ENCODE measurements around the gene MRPS33. TPM values are rescaled to one million over a fixed set of nuclear protein-coding genes. Genes with fewer than 3 reads are reported as not detected.
A peak's percentile ranks its signal among the peaks of the same experiment; 100 is the strongest.

Gene MRPS33
- 79.2 TPM for total RNA-seq
- polyA plus RNA-seq, result 89.6 TPM
- long read RNA-seq, donor 1, full-length matches to known transcripts, result 6 of 6 reads
- long read RNA-seq, donor 1, partial matches to known transcripts, result 0 of 6 reads
- long read RNA-seq, donor 1, other reads (novel, unspliced or antisense), result 0 of 6 reads
- long read RNA-seq, donor 2, result 0 reads
- long read RNA-seq, donor 3, full-length matches to known transcripts, result 57 of 78 reads
- long read RNA-seq, donor 3, partial matches to known transcripts, result 21 of 78 reads
- long read RNA-seq, donor 3, other reads (novel, unspliced or antisense), result 0 of 78 reads
- long read RNA-seq, donor 4, full-length matches to known transcripts, result 22 of 22 reads
- long read RNA-seq, donor 4, partial matches to known transcripts, result 0 of 22 reads
- long read RNA-seq, donor 4, other reads (novel, unspliced or antisense), result 0 of 22 reads
- long read RNA-seq, donor 5, full-length matches to known transcripts, result 81 of 103 reads
- long read RNA-seq, donor 5, partial matches to known transcripts, result 22 of 103 reads
- long read RNA-seq, donor 5, other reads (novel, unspliced or antisense), result 0 of 103 reads
- long read RNA-seq, donor 6, full-length matches to known transcripts, result 36 of 36 reads
- long read RNA-seq, donor 6, partial matches to known transcripts, result 0 of 36 reads
- long read RNA-seq, donor 6, other reads (novel, unspliced or antisense), result 0 of 36 reads
- long read RNA-seq, donor 7, full-length matches to known transcripts, result 40 of 47 reads
- long read RNA-seq, donor 7, partial matches to known transcripts, result 7 of 47 reads
- long read RNA-seq, donor 7, other reads (novel, unspliced or antisense), result 0 of 47 reads
- long read RNA-seq, donor 8, full-length matches to known transcripts, result 10 of 10 reads
- long read RNA-seq, donor 8, partial matches to known transcripts, result 0 of 10 reads
- long read RNA-seq, donor 8, other reads (novel, unspliced or antisense), result 0 of 10 reads
- long read RNA-seq, donor 9, full-length matches to known transcripts, result 34 of 34 reads
- long read RNA-seq, donor 9, partial matches to known transcripts, result 0 of 34 reads
- long read RNA-seq, donor 9, other reads (novel, unspliced or antisense), result 0 of 34 reads
- long read RNA-seq, donor 10, full-length matches to known transcripts, result 18 of 18 reads
- long read RNA-seq, donor 10, partial matches to known transcripts, result 0 of 18 reads
- long read RNA-seq, donor 10, other reads (novel, unspliced or antisense), result 0 of 18 reads

DNA sequence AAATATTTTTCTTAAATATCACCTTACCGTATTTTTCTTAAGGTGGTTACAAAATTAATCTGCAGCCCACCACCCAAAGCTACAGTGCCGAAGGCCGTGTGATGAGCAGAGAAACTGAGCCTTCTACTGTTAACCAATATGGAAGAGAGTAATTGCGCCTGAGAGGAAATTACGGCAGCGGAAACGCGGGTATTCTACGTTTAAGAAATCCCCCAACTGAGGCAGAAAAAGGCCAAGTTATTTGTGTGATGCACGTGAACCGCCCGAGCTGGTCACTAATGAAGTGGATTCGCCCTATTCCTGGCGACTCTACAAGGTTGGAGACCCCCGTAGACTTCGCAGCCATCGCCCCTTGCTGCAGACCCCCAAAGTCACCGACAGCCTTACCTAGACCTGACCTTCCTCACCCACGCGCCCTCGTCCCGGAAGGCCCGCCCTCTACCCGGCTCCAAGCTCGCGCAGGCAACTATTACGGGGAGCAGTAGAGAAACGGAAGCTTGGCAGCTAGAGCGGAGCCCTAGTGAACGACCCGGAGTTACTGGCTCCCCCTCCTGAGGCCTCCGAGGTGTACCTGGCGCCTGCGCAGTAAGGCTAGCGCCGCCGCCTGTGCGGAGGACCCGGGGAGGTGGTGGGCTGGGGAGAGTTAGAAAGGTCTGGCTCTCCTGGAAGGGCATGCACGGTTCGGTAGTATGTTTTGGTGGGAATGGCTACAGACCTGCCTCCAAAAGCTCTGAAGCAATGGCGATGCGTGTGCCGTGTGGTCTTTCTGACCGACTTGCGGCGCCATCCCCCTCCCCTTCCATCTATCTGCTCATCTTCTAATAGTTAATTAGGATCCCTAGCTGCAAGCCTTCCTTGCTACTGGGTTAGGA is at the start of gene MRPS33:
TSS of gene MRPS33 (minus strand) at position 429 of the 872 bp plus-strand sequence. CDS start 4,319 bp downstream, outside the sequence.
- peak; percentile 91 to 98 (median 95) for DNase-seq (ENCODE audit: low read depth in 6 of 9, low spot score in 9 of 9)
- Histone ChIP-seq H3K36me3 (ENCODE audit: control insufficient read depth in 2 of 2, insufficient read depth in 2 of 2, low read length in 1 of 2) (peaks cover 0 to 5% of the 10 kb centered on the region in 2 donors), H3K4me3 (ENCODE audit: low read length in 2 of 2) (peak within 1 kb of the TSS; percentile 65 to 67), H3K27me3 (ENCODE audit: control insufficient read depth in 2 of 2, insufficient read depth in 1 of 2, low read length in 1 of 2) (peaks cover 0 to 6% of the 10 kb centered on the region in 2 donors), H3K27ac (ENCODE audit: low read depth in 1 of 2, low read length in 1 of 2) (peak within 1 kb of the TSS; percentile 88 to 89), H3K4me1 (ENCODE audit: control insufficient read depth in 2 of 2, insufficient read depth in 2 of 2, low read length in 2 of 2) (peaks cover 6 to 8% of the 10 kb centered on the region in 2 donors), H3K9me3 (ENCODE audit: control insufficient read depth in 2 of 2, insufficient read depth in 1 of 2, low read length in 1 of 2) (no peaks in the 10 kb centered on the region)
- WGBS, result under 1% methylated on average over 47 of the region's 47 CpGs

DNA sequence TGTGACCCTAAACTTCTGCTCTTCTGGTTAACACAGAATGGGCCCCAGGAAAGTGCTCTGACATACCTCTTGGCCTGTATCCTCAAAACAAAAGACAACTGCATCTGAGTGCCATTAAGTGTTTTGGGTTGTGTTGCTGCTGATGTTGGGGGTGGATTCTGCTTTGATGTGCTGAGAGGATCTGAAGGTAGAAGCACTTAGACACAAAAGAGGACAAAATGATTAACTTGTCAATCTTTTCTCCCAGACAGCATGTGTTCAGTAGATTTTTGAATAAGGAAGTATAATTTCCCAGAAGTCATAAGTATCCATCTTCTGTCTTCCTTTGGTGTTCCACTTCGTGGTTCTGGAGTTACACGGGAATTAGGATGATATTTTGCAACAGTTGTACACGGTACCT is 43.0 kb upstream of the MRPS33 start:
- no peaks in the 10 kb centered on the region for H3K4me1 ChIP-seq (ENCODE audit: control insufficient read depth in 2 of 2, insufficient read depth in 2 of 2, low read length in 2 of 2)
- no peaks in the 10 kb centered on the region for H3K27me3 ChIP-seq (ENCODE audit: control insufficient read depth in 2 of 2, insufficient read depth in 1 of 2, low read length in 1 of 2)
- no peak overlapping the region for H3K4me3 ChIP-seq (ENCODE audit: low read length in 2 of 2)
- H3K9me3 ChIP-seq (ENCODE audit: control insufficient read depth in 2 of 2, insufficient read depth in 1 of 2, low read length in 1 of 2), result no peaks in the 10 kb centered on the region
- DNase-seq (ENCODE audit: low read depth in 6 of 9, low spot score in 9 of 9), result no peak
- 87% methylated on average over 3 of the region's 3 CpGs for WGBS
- H3K27ac ChIP-seq (ENCODE audit: low read depth in 1 of 2, low read length in 1 of 2), result no peak overlapping the region
- H3K36me3 ChIP-seq (ENCODE audit: control insufficient read depth in 2 of 2, insufficient read depth in 2 of 2, low read length in 1 of 2), result no peaks in the 10 kb centered on the region

DNA sequence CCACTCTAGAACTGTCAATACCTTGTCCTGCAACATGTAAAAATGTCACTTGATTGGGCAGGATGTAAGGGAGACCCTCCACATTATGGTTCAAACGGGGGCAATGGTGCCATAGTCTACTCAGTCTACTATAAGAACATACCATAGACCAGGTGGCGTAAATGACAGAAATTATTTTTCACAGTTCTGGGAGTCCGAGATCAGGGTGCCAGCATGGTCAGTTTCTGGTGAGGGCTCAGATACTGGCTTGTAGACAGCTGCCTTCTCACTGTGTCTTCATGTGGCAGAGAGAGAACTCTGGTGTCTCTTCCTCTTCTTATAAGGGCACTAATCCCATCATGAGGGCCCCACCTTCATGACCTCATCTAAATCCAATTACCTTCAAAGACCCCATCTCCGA is 40.4 kb upstream of the MRPS33 start:
- Histone ChIP-seq H3K4me1 (ENCODE audit: control insufficient read depth in 2 of 2, insufficient read depth in 2 of 2, low read length in 2 of 2) (no peaks in the 10 kb centered on the region), H3K36me3 (ENCODE audit: control insufficient read depth in 2 of 2, insufficient read depth in 2 of 2, low read length in 1 of 2) (no peaks in the 10 kb centered on the region), H3K9me3 (ENCODE audit: control insufficient read depth in 2 of 2, insufficient read depth in 1 of 2, low read length in 1 of 2) (no peaks in the 10 kb centered on the region), H3K4me3 (ENCODE audit: low read length in 2 of 2) (no peak overlapping the region), H3K27me3 (ENCODE audit: control insufficient read depth in 2 of 2, insufficient read depth in 1 of 2, low read length in 1 of 2) (no peaks in the 10 kb centered on the region), H3K27ac (ENCODE audit: low read depth in 1 of 2, low read length in 1 of 2) (no peak overlapping the region)
- 96% methylated on average over 4 of the region's 4 CpGs for WGBS
- no peak for DNase-seq (ENCODE audit: low read depth in 6 of 9, low spot score in 9 of 9)

DNA sequence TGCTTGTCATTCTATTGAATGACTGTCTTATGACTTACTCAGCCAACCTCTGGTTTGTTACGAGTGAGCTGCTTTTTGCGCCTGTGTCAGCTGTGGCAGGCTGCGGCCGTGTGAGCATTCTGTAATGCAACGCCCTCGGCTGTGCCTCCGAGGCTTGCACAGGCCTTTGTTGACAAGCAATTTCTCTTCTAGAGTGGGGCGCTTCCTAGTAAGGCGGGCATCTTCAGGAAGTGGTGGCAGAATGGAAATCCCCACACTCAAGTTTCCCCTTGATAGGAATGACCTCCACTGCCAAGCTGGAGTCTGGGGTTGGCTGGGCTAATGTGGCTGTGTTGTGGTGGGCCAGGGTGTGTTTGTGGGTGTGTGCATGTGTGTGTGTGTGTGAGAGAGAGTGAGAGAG is 38.9 kb upstream of the MRPS33 start:
- peak in 1 of 9 donors; percentile 15 for DNase-seq (ENCODE audit: low read depth in 6 of 9, low spot score in 9 of 9)
- no peaks in the 10 kb centered on the region for H3K27me3 ChIP-seq (ENCODE audit: control insufficient read depth in 2 of 2, insufficient read depth in 1 of 2, low read length in 1 of 2)
- no peaks in the 10 kb centered on the region for H3K4me1 ChIP-seq (ENCODE audit: control insufficient read depth in 2 of 2, insufficient read depth in 2 of 2, low read length in 2 of 2)
- H3K36me3 ChIP-seq (ENCODE audit: control insufficient read depth in 2 of 2, insufficient read depth in 2 of 2, low read length in 1 of 2), result no peaks in the 10 kb centered on the region
- H3K4me3 ChIP-seq (ENCODE audit: low read length in 2 of 2), result no peak overlapping the region
- no peaks in the 10 kb centered on the region for H3K9me3 ChIP-seq (ENCODE audit: control insufficient read depth in 2 of 2, insufficient read depth in 1 of 2, low read length in 1 of 2)
- H3K27ac ChIP-seq (ENCODE audit: low read depth in 1 of 2, low read length in 1 of 2), result no peak overlapping the region
- 53% methylated on average over 9 of the region's 9 CpGs for WGBS

DNA sequence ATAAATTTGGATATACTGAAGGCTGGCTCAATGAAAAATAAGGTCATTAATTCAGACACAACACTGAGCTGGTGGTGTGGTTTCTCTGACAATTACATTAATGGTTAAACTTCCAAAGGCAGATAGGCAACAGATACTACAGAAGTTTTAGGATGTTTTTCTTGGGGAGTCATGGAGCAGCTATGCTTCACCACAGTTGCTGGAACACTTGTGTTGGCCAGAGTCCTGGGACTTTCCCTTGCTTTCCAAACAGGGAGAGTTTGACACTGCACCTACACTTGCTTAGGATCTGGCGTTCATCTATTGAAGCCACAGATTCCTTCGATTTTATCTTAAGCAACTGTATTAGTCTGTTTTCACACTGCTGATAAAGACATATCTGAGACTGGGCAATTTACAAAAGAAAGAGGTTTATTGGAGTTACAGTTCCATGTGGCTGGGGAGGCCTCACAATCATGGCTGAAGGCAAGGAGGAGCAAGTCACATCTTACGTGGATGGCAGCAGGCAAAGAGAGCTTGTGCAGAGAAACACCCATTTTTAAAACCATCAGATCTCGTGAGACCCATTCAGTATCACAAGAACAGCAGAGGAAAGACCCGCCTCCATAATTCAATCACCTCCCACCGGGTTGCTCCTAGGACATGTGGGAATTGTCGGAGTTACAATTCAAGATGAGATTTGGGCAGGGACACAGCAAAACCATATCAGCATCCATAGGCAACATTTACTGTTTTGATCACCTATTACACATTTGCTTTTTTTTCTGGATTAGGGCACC is 31.3 kb upstream of the MRPS33 start:
- 94% methylated on average over 7 of the region's 7 CpGs for WGBS
- Histone ChIP-seq H3K36me3 (ENCODE audit: control insufficient read depth in 2 of 2, insufficient read depth in 2 of 2, low read length in 1 of 2) (no peaks in the 10 kb centered on the region), H3K9me3 (ENCODE audit: control insufficient read depth in 2 of 2, insufficient read depth in 1 of 2, low read length in 1 of 2) (no peaks in the 10 kb centered on the region), H3K27ac (ENCODE audit: low read depth in 1 of 2, low read length in 1 of 2) (no peak overlapping the region), H3K27me3 (ENCODE audit: control insufficient read depth in 2 of 2, insufficient read depth in 1 of 2, low read length in 1 of 2) (no peaks in the 10 kb centered on the region), H3K4me3 (ENCODE audit: low read length in 2 of 2) (no peak overlapping the region), H3K4me1 (ENCODE audit: control insufficient read depth in 2 of 2, insufficient read depth in 2 of 2, low read length in 2 of 2) (no peaks in the 10 kb centered on the region)
- peak in 1 of 9 donors; percentile 1 for DNase-seq (ENCODE audit: low read depth in 6 of 9, low spot score in 9 of 9)

DNA sequence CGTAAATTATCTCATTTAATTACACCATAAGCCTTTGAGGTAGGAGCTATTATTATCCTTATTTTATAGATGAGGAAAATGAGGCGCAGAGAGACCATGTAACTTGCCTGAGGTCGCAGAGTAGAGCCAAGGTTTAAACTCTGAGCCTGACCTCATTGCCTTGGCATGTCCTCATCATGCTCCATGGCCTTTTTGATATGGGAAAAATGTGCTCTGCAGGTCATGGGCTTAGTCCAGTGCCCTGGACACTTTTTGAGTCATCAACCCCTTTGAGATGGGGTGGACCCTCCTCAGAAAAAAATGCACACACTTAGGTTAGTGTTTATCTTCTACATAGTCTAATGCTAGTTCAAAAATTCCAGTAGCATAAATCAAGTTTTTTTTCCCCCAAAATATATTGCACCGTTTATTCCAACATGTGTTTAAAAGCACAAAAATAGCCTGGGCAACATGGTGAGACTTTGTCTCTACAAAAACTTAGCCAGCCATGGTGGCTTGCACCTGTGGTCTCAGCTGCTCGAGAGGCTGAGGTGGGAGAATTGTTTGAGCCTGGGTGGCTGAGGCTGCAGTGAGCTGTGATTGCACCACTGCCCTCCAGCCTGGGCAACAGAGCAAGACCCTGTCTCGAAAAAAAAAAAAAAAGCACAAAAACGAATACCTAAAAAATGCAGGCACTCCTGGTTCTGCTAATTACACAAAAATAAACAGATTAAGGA is 30.5 kb upstream of the MRPS33 start:
- H3K27me3 ChIP-seq (ENCODE audit: control insufficient read depth in 2 of 2, insufficient read depth in 1 of 2, low read length in 1 of 2), result no peaks in the 10 kb centered on the region
- DNase-seq (ENCODE audit: low read depth in 6 of 9, low spot score in 9 of 9), result no peak
- no peak overlapping the region for H3K4me3 ChIP-seq (ENCODE audit: low read length in 2 of 2)
- H3K9me3 ChIP-seq (ENCODE audit: control insufficient read depth in 2 of 2, insufficient read depth in 1 of 2, low read length in 1 of 2), result no peaks in the 10 kb centered on the region
- no peak overlapping the region for H3K27ac ChIP-seq (ENCODE audit: low read depth in 1 of 2, low read length in 1 of 2)
- no peaks in the 10 kb centered on the region for H3K4me1 ChIP-seq (ENCODE audit: control insufficient read depth in 2 of 2, insufficient read depth in 2 of 2, low read length in 2 of 2)
- H3K36me3 ChIP-seq (ENCODE audit: control insufficient read depth in 2 of 2, insufficient read depth in 2 of 2, low read length in 1 of 2), result no peaks in the 10 kb centered on the region
- 63% methylated on average over 7 of the region's 7 CpGs for WGBS

DNA sequence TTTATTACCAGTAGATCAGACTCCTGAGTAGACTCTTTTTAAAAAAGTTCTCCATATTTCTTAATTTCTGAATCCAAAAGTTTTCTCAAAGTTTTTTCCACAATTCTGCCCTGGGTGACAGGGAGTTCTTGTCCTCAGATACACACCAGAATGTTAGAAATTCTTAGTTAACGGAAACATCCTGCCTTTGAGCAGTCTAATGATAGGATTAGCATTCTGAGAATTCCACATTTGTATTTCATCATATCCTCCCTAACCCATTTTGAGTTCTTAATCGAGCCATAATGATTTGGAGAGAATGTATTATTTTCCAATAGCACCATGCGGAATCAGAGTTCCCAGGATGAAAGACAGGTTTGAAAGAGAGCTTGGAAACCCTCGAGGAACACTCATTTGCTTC is 28.9 kb upstream of the MRPS33 start:
- H3K27me3 ChIP-seq (ENCODE audit: control insufficient read depth in 2 of 2, insufficient read depth in 1 of 2, low read length in 1 of 2), result no peaks in the 10 kb centered on the region
- no peaks in the 10 kb centered on the region for H3K36me3 ChIP-seq (ENCODE audit: control insufficient read depth in 2 of 2, insufficient read depth in 2 of 2, low read length in 1 of 2)
- no peak overlapping the region for H3K27ac ChIP-seq (ENCODE audit: low read depth in 1 of 2, low read length in 1 of 2)
- H3K4me1 ChIP-seq (ENCODE audit: control insufficient read depth in 2 of 2, insufficient read depth in 2 of 2, low read length in 2 of 2), result no peaks in the 10 kb centered on the region
- H3K4me3 ChIP-seq (ENCODE audit: low read length in 2 of 2), result no peak overlapping the region
- H3K9me3 ChIP-seq (ENCODE audit: control insufficient read depth in 2 of 2, insufficient read depth in 1 of 2, low read length in 1 of 2), result no peaks in the 10 kb centered on the region
- 91% methylated on average over 4 of the region's 4 CpGs for WGBS
- no peak for DNase-seq (ENCODE audit: low read depth in 6 of 9, low spot score in 9 of 9)

Data from thymus (tissue), 14 donors.